GM19467 (cell line): ENCODE data around the gene FGF3.

Experiments used
- ATAC-seq: cut with Tn5 transposase; IDR thresholded peaks from one replicate; pipeline ENCODE4 v1.9.1; 2021; ENCODE audit warnings: mild to moderate bottlenecking, moderate library complexity; ENCODE audit not compliant: unreplicated experiment

The FGF3 gene

DNA sequence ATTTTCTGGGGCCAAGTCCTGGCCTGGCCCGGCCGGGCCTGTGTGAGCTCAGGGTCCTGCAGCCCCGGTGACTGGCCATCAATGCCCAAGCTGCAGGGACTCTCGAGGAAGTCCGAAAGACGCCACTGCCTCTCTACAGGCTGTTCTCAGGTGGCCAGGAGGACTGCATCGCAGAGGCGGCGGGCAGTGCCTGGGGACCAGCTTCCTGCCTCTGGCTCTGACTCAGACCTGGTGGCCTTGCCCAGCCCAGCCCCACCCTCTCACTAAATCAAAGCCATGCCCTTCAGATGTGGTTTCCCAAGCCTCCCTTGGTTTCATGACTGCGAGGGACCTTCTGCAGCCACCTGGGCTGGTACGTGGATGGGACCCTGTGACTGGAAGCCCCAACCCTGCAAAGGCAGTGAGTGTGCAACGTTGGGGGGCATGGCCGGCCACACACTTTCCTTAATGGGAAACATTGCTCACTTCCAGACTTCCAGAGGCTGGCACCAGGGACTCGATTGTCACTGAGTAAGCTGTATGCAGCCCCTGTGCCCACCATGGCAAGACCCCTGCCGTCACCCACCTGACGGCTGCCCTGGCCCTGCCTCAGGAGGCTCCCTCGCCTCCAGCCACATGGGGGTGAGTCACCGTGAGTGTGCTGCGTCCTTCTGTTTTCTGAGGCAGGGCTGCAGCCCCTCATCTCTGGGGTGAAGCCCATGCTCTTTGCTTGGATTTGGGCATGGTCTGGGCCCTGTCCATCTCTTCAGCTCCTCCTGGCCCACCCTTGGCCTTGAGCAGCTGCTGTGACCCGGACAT lies 6.0 kb upstream of the FGF3 start:
- ATAC-seq: no peak

DNA sequence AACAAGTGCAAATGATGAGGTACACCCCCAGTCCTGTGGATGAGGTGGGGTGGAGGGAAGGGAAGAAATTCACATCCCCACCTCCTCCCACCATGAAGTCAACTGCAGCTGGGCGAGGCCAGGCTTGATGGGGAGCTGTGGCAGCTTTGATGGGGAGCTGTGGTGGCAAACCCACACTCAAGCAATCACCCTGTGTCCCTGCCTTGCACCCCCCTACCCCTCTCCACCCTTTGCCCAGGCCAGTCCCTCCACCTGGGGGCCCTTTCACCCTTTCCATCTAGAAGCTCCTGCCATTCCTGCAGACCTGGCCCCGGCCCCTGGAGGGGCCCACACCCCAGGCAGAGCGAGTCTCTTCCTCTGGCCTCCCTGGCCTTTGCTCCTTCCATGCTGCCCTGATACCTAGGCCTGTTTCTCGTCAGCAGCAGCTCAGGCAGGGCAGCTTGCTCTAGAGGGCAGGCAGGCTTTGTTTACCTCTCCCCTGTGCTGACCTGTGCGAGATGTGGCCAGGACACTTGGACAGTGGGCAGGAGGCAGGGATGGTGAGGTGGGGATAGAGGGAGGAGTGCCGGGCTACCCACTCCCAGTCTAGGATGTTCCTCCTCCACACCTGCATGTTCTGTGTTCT lies 4.5 kb upstream of the FGF3 start:
- ATAC-seq: no peak

GRCh38 chr11:69822676-69823494 lies 3.7 kb upstream of the FGF3 start:
- ATAC-seq: no peak

- no peak for ATAC-seq
Observed at GRCh38 chr11:69821511-69822040, 2.4 kb upstream of the FGF3 start.

GRCh38 chr11:69820441-69820840 lies 1.2 kb upstream of the FGF3 start:
- no peak for ATAC-seq

GRCh38 chr11:69819541-69820070 lies 390 bp upstream of the FGF3 start:
- ATAC-seq: no peak

GRCh38 chr11:69818231-69818602 lies 999 bp downstream of the FGF3 start:
- no peak for ATAC-seq

- ATAC-seq: no peak
Observed at GRCh38 chr11:69817265-69818230, 1.7 kb downstream of the FGF3 start.

DNA sequence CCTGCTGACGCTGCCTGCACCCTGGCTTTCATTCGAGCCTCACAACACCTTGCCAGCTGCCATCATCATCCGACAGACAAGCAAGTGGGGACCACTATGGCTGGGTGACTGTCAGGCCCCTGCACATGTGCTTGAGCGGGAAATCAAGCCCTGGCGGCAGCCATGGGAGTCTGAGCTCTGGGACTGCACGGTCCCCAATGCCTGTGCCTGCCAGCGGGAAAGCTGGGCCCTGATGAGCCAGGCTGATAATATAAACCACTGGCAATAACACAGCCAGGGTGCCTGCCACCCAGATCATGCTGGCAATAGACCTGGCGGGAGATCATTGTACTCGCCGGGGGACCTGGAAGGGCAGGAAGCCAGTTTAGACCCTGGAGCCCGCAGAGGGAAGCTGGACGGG lies 2.5 kb downstream of the FGF3 start:
- ATAC-seq: no peak

DNA sequence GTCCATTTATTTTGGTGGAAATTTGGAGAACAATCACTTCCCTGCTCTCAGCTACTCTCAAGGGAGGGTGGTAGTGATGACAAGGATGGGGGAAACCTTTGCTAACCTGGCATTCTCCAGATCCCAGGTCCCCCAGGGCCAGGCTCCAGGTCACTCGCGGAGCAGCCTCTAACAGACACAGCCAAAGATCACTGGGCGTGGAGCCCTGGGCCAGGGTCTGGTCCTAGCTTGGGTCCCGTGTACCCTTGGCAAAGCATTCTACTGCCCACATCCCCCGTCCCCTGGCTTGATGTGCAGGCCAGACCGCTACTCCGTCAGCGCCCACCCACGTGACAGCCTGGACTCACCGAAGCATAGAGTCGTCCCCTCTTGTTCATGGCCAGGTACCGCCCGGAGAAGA lies 3.2 kb downstream of the FGF3 start:
- ATAC-seq: no peak

DNA sequence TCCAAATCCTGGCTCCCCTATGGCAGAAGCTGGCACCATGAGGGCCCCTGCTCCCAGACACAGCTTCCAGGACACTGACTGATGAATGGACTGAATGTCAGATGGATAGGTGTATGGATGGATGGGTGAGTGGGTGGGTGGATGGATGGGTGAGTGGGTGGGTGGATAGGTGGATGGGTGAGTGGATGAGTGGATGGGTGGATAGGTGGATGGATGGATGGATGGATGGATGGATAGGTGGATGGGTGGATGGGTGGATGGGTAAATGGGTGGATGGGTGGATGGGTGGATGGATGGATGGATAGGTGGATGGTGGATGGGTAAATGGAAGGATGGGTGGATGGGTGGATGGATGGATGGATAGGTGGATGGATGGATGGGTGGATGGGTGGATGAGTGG lies 4.3 kb downstream of the FGF3 start:
- no peak for ATAC-seq

DNA sequence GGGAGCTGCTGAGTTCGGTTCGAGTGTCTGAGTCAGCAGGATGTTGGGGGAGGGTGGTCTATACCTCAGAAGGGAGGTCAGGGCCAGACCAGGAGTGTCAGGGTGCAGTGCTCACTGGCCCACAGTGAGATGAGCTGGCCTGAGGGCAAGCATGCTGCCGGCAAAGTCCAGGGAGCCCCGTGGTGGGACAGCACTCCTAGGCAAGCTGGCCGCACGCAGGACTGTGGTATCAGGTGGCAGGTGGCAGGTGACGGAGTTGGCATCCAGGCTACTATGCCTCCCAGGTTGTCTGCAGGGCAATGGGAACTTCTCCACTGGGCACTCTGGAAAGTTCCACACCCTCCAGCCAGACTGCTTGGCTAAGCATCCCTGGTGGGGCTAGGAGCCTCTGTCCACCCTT lies 4.8 kb downstream of the FGF3 start:
- no peak for ATAC-seq

GRCh38 chr11:69813839-69814238 lies 5.4 kb downstream of the FGF3 start:
- ATAC-seq: no peak

- no peak for ATAC-seq
Observed at GRCh38 chr11:69812946-69813345, 6.3 kb downstream of the FGF3 start.

- ATAC-seq: no peak
Observed at GRCh38 chr11:69812256-69812655, 7.0 kb downstream of the FGF3 start.

GRCh38 chr11:69811431-69811830 lies 7.8 kb downstream of the FGF3 start:
- no peak for ATAC-seq

DNA sequence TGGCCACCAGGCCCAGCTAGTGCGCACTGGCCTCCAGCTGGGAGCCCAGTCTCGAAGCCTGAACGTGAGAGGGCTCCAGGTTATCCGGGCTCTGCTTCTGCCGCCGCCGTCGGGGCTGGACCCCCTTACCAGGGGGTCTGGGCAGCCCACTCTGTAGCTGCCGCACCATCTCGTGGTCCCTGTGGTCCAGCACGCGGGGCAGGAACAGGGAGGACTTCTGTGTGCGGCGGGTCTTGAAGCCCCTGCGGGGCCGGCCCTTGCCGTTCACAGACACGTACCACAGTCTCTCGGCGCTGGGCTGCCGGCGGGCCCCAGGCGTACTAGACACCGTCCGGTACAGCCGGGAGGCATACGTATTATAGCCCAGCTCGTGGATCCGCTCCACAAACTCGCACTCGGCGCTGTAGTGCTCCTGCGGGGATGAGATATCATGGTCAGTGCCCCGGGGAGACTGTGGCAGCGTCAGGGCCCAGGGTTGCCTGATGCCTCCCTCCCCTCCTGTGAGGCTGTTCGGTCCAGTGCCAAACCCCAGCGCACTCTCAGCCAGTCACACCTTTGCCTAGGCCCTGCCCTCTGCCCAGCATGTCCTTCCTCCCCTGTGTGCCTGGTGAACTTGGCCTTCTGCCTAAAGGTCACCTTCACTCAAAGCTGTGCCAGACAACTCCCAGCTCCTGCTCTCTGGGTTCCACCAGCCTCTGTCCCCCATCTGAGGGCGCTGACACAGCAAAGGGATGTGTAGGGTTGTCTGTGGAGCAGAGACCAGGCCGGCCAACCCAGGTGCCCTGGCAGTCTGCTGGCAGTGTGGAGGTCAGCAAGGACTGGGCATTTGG lies 8.7 kb downstream of the FGF3 start:
- ATAC-seq: no peak

DNA sequence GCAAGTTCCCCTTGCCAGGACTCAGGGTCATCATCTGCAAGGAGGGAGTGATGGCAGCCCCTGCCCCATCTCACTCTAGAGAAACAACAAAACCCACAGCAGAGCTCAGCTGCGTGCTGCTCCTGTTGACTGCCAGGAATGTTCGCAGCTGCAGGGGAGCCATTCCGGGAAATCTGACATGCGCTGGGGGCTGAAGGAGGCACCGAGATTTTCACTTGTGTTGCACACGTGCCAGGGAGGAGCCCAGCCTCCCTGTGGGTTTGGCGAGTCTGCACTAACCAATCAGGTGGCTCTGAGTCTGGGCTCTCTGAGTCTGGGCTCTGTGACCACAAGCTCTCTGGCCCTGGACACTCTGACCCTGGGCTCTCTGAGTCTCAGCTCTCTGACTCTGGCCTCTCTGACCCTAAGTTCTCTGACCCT lies 10.5 kb downstream of the FGF3 start:
- ATAC-seq: no peak

DNA sequence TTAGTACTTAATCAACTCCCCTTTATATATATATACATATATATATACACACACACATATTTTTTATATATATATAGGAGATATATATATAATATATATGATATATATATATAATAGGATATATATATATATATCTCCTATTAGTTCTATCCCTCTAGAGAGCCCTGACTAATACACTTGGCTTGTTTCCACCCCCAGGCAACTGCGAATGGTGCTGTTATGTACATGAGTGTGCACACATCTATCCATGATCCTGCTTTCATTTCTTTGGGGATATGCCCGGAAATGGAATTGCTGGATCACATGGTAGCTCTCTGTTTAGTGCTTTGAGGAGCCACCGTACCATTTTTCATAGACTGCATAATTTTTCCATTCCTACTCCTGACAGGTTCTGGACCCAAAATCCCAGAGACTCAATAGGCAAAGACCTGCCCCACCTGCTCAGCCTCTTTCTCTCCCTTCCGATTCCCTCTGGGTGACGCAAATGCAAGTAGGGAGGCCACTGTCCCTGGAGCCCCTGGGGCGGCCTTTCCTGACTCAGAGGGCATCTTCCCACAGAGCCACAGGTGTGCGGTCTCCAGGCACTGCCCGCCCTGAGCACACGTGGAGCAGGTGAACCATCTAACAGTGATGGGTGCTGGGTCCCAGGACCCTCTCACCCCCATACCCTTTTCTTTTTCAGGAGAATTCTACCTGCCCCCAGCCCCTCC lies 12.0 kb downstream of the FGF3 start:
- no peak for ATAC-seq
